Endometrial microvascular endothelial cells (primary cell): Measurements from ENCODE around the gene IGF2BP3. TPM values are rescaled to one million over a fixed set of nuclear protein-coding genes. Genes with fewer than 3 reads are reported as not detected.

Experiments
- total RNA-seq: library from RNA; depleted of rRNA; stranded (reverse); fragments of >200 nt; gene quantifications from one replicate; pipeline ENCODE4 v1.2.3, GENCODE V29; 2015; ENCODE audit errors: inconsistent ontology term

IGF2BP3 gene
- total RNA-seq, 1 donor from 2014 or later: 232 TPM

Other genes starting within 250 kb of the IGF2BP3 start
- 1.0 TPM for gene GPNMB, start 223.7 kb downstream of the IGF2BP3 start, total RNA-seq
- 77.7 TPM for gene MALSU1, start 171.2 kb downstream of the IGF2BP3 start, total RNA-seq
- 36.5 TPM for gene TRA2A, start 61.5 kb upstream of the IGF2BP3 start, total RNA-seq
- 6.0 TPM for gene CCDC126, start 126.9 kb upstream of the IGF2BP3 start, total RNA-seq
- gene FAM221A, start 209.7 kb upstream of the IGF2BP3 start, total RNA-seq: 2.9 TPM
- not detected for gene STK31, start 239.7 kb upstream of the IGF2BP3 start, total RNA-seq